Measurements from ENCODE around the gene C1QTNF5.
A peak's percentile ranks its signal among the peaks of the same experiment; 100 is the strongest.

DNA sequence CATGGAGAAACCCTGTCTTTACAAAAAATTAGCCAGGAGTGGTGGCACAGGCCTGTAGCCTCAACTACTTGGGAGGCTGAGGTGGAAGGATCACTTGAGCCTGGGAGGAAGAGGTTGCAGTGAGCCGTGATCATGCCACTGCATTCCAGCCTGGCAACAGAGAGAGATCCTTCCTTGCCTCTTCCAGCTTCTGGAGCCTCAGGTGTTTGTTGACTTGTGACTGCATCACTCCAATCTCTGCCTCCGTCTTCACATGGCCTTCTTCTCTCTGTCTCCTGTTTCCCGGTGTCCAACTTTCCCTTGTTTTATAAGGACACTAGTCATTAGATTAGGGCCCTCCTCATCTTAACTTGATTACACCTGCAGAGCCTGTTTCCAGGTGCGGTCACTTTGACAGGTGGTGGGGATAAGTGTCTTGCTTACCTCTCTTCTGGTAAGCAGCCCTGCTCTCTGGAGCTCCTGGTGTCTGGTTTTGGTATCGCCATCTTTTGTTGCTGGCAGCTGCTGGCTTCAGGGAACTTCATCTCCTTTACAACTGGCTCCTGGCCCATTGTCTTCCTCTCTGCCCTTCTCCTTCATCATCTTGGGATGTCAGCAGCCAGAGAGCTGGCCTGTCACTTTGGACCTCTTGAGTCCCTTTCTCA is 49.0 kb upstream of the C1QTNF5 start:
- TF ChIP-seq, protein P1, sequence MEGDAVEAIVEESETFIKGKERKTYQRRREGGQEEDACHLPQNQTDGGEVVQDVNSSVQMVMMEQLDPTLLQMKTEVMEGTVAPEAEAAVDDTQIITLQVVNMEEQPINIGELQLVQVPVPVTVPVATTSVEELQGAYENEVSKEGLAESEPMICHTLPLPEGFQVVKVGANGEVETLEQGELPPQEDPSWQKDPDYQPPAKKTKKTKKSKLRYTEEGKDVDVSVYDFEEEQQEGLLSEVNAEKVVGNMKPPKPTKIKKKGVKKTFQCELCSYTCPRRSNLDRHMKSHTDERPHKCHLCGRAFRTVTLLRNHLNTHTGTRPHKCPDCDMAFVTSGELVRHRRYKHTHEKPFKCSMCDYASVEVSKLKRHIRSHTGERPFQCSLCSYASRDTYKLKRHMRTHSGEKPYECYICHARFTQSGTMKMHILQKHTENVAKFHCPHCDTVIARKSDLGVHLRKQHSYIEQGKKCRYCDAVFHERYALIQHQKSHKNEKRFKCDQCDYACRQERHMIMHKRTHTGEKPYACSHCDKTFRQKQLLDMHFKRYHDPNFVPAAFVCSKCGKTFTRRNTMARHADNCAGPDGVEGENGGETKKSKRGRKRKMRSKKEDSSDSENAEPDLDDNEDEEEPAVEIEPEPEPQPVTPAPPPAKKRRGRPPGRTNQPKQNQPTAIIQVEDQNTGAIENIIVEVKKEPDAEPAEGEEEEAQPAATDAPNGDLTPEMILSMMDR (conservative IDR thresholded peaks at IDR 0.05 in 1 of 2, IDR thresholded peaks at IDR 0.05 in 1 of 2; ENCODE audit: extremely low read depth in 1 of 2, insufficient read depth in 1 of 2, low read depth in 1 of 2, low read length in 2 of 2): peak; percentile 38 to 43
- TF ChIP-seq EZH2 (IDR thresholded peaks at IDR 0.05; ENCODE audit: borderline replicate concordance, low read length): no peak
